Osteocyte (in vitro differentiated cells): ENCODE results near the gene LPAR5. TPM values are rescaled to one million over a fixed set of nuclear protein-coding genes. Genes with fewer than 3 reads are reported as not detected.
A peak's percentile ranks its signal among the peaks of the same experiment; 100 is the strongest.
"Not testable (repeated sequence)": the region's sequence is repeated elsewhere in the genome, so short reads cannot be mapped to it uniquely, and the experiment has no call there.

Source experiments
- DNase-seq: peaks from one replicate; pipeline ENCODE4 v3.0.0; 2021; ENCODE audit warnings: mixed read lengths; ENCODE audit not compliant: unreplicated experiment; ENCODE audit errors: extremely low spot score
- H3K27ac Mint-ChIP-seq: one replicate; pipeline ENCODE4 v1.8.0; 2021; ENCODE audit warnings: mild to moderate bottlenecking, mixed read lengths; ENCODE audit not compliant: unreplicated experiment
- H3K27me3 Mint-ChIP-seq: one replicate; pipeline ENCODE4 v1.8.0; 2021; ENCODE audit warnings: mixed read lengths; ENCODE audit not compliant: unreplicated experiment
- H3K36me3 Mint-ChIP-seq: one replicate; pipeline ENCODE4 v1.8.0; 2021; ENCODE audit warnings: mixed read lengths; ENCODE audit not compliant: unreplicated experiment
- H3K4me1 Mint-ChIP-seq: one replicate; pipeline ENCODE4 v1.8.0; 2021; ENCODE audit warnings: mixed read lengths; ENCODE audit not compliant: unreplicated experiment
- H3K4me3 Mint-ChIP-seq: one replicate; pipeline ENCODE4 v1.8.0; 2021; ENCODE audit warnings: mild to moderate bottlenecking, moderate library complexity, mixed read lengths; ENCODE audit not compliant: unreplicated experiment
- H3K9me3 Mint-ChIP-seq: one replicate; pipeline ENCODE4 v1.8.0; 2021; ENCODE audit warnings: mixed read lengths; ENCODE audit not compliant: unreplicated experiment
- total RNA-seq: library from RNA; stranded (reverse); gene quantifications from 2 replicates; pipeline ENCODE4 v1.2.1, GENCODE V29; 2021
- TF ChIP-seq, protein P1 (sequence below): fragments of 200-600 bp; sonication (generic); IDR thresholded peaks from 2 replicates; pipeline ENCODE4 v1.5.0; 2021; ENCODE audit warnings: antibody characterized with exemption, mild to moderate bottlenecking, moderate library complexity

LPAR5 gene
- total RNA-seq, 1 donor from 2014 or later: 0.32 TPM

DNA sequence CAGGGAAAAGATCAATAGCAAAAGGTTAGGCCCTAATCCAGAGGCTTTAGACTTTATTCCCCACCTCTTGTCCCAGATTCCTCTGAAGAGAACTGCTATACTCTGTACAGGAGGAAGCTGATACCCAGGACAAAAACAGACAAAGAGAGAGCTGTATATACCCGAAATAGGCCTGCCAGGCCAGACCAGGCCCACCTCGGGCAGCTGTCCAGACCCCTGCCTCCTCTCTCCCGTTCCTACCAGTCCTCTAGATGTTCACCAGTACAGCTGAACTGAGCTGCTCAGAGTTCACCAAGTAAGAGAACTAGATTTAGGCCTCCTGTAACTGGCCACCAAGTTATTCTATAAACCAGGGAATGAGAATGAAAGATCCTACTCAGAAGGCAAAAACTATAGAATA lies 33.2 kb downstream of the LPAR5 start:
- Mint-ChIP-seq H3K27me3 (no peaks in the 10 kb centered on the region), H3K9me3 (no peaks in the 10 kb centered on the region), H3K27ac (peak overlapping the region; percentile 78), H3K4me1 (peaks cover 39% of the 10 kb centered on the region), H3K36me3 (peaks cover 60% of the 10 kb centered on the region), H3K4me3 (no peak overlapping the region)
- no peak for DNase-seq
- TF ChIP-seq, protein P1, sequence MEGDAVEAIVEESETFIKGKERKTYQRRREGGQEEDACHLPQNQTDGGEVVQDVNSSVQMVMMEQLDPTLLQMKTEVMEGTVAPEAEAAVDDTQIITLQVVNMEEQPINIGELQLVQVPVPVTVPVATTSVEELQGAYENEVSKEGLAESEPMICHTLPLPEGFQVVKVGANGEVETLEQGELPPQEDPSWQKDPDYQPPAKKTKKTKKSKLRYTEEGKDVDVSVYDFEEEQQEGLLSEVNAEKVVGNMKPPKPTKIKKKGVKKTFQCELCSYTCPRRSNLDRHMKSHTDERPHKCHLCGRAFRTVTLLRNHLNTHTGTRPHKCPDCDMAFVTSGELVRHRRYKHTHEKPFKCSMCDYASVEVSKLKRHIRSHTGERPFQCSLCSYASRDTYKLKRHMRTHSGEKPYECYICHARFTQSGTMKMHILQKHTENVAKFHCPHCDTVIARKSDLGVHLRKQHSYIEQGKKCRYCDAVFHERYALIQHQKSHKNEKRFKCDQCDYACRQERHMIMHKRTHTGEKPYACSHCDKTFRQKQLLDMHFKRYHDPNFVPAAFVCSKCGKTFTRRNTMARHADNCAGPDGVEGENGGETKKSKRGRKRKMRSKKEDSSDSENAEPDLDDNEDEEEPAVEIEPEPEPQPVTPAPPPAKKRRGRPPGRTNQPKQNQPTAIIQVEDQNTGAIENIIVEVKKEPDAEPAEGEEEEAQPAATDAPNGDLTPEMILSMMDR: no peak

DNA sequence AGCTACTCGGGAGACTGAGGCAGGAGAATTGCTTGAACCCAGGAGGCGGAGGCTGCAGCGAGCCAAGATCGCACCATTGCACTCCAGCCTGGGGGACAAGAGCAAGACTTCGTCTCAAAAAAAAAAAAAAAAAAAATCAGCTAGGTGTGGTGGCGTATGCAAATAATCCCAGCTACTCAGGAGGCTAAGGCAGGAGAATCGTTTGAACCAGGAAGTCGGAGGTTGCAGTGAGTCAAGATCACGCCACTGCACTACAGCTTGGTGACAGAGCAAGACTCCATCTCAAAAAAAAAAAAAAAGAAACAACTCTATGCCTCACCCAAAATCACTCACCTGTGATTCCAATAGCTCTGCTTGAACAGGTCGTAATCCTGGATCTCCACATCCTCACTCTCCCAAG lies 40.1 kb downstream of the LPAR5 start:
- H3K4me3 Mint-ChIP-seq, H3K4me1 Mint-ChIP-seq, H3K27ac Mint-ChIP-seq, H3K27me3 Mint-ChIP-seq, DNase-seq, H3K9me3 Mint-ChIP-seq: not testable (repeated sequence)
- H3K36me3 Mint-ChIP-seq: peaks cover 75% of the 10 kb centered on the region

DNA sequence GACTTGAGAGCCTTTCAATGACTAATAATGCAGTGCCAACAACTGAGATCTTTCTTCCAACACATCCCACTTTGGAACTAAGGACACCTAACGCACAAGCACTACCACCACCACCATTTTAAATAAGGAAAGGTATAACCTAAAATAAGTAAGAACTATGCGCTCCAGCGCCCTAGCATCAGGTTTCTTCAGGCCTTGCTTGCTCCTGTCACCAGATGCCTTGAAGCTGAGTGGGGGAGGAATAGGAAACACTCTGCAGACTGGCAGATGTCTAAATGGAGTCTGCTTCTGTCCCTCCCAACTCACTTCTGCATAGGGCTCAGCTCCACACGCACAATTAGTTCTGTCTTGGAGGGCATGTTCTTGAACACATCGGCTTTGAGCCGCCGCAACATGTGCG lies 43.7 kb downstream of the LPAR5 start:
- no peak overlapping the region for H3K4me3 Mint-ChIP-seq
- H3K36me3 Mint-ChIP-seq: peaks cover 63% of the 10 kb centered on the region
- no peaks in the 10 kb centered on the region for H3K4me1 Mint-ChIP-seq
- no peaks in the 10 kb centered on the region for H3K27me3 Mint-ChIP-seq
- no peak for DNase-seq
- no peak overlapping the region for H3K27ac Mint-ChIP-seq
- H3K9me3 Mint-ChIP-seq: no peaks in the 10 kb centered on the region
- TF ChIP-seq, protein P1: no peak

DNA sequence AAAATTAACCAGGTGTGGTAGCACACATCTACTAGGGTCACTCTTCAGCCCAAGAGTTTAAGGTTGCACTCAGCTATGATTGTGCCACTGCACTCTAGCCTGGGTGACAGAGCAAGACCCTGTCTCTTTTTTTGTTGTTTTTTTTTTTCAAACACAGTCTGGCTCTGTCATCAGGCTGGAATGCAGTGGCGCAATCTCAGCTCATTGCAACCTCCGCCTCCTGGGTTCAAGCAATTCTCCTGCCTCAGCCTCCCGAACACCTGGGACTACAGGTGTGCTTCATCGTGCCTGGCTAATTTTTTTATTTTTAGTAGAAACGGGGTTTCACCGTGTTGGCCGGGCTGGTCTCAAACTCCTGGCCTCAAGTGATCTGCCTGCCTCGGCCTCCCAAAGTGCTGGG lies 49.2 kb downstream of the LPAR5 start:
- not testable (repeated sequence) for H3K27me3 Mint-ChIP-seq, DNase-seq, H3K4me3 Mint-ChIP-seq, H3K4me1 Mint-ChIP-seq, H3K27ac Mint-ChIP-seq, H3K9me3 Mint-ChIP-seq
- peaks cover 53% of the 10 kb centered on the region for H3K36me3 Mint-ChIP-seq

DNA sequence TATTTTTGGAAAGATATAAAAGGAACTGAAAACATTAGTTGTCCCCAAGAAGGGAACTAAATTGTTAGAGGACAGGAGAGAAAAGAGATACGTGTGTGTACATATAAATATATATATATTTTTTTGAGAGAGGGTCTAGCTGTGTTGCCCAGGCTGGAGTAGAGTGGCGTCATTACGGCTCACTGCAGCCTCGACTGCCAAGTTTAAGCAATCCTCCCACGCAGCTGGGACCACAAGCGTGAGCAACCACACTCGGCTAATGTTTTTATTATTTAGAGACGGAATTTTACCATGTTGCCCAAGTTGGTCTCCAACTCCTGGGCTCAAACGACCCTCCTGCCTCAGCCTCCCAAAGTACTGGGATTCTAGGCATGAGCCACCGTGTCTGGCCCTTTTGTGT lies 51.5 kb downstream of the LPAR5 start:
- H3K27ac Mint-ChIP-seq: no peak overlapping the region
- H3K27me3 Mint-ChIP-seq: no peaks in the 10 kb centered on the region
- no peaks in the 10 kb centered on the region for H3K9me3 Mint-ChIP-seq
- peaks cover 54% of the 10 kb centered on the region for H3K36me3 Mint-ChIP-seq
- H3K4me1 Mint-ChIP-seq: no peaks in the 10 kb centered on the region
- no peak for DNase-seq
- TF ChIP-seq, protein P1: no peak
- H3K4me3 Mint-ChIP-seq: no peak overlapping the region

DNA sequence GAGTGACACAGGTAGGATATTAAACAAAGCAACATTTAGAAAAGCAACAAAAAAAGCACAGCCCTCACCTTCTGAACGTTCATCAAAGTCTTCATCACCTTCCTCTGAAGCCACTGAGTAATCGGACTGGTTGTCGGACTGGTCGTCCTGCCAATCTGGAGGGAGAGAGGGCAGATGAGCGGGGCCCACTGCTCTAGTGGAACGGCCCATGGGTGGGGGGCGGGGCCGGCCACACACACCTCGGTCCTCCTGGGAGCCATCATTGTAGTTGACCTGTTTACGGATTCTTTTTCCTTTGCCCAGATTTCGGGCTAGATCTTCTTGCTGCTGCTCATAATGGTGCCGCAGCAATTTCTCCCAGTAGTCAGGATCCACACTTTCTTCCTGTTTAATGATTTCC lies 52.8 kb downstream of the LPAR5 start:
- Mint-ChIP-seq H3K27ac (peak overlapping the region; percentile 65), H3K4me3 (no peak overlapping the region), H3K4me1 (no peaks in the 10 kb centered on the region), H3K27me3 (no peaks in the 10 kb centered on the region), H3K36me3 (peaks cover 61% of the 10 kb centered on the region), H3K9me3 (no peaks in the 10 kb centered on the region)
- DNase-seq: no peak
- TF ChIP-seq, protein P1: no peak
